ENCODE measurements around the gene FBXO11. TPM values are rescaled to one million over a fixed set of nuclear protein-coding genes. Genes with fewer than 3 reads are reported as not detected.
"Not testable (repeated sequence)": the region's sequence is repeated elsewhere in the genome, so short reads cannot be mapped to it uniquely, and the experiment has no call there.

FBXO11 gene
- 149 TPM for total RNA-seq
- 29.3 TPM for polyA plus RNA-seq

DNA sequence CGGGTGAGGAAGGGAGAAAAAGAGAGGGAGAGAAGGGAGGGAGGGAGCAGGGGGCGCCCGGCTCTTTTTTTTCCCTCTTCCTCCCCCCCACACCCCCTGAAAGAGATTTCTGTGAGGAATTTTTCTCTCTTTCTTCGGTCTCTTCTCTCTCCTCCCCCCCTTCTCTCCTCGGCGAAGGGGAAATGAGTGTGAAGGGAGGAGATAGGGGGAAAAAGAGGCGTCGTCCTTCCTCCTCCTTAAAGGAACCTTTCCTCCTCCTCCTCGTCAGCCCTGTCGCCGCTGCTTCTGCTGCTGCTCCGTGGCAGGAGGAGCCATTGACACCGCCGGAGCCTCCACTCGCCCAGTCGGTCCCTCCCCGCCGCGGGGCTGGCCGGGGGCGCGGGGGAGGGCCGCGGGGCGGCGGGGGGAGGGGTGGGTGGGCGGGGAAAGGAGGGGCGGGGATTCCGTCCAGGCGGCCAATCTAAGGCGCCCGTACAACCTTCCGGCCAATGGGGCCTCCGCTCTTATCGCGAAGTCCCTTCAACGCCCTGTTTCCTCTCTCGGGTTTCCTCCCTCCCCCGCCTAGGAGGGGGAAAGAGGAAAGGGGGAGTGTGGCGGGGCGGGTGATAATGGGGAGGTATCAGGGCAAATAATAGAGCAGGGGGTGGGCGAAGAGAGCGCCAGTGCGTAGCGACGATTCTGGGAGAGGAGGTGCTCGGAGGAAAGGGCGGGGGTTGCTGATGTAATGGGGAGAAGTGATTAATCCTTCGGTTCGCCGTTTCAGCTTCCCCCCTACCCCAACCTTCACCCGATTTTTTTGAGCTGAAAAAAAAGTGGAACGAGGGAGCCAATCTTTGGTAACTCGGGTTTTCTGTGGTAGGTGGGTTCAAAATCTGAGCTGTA lies at the start of gene FBXO11:
FBXO11 (minus strand) TSS at position 342 of the 882 bp plus-strand sequence. CDS start 778 bp downstream, outside the sequence.
- Histone ChIP-seq H3K27ac (ENCODE audit: low read depth) (peak within 1 kb of the TSS; percentile 98), H3K36me3 (ENCODE audit: insufficient read depth) (no peaks in the 10 kb centered on the region), H3K4me1 (ENCODE audit: insufficient read depth) (no peaks in the 10 kb centered on the region), H3K4me3 (ENCODE audit: low read depth, low read length) (peak within 1 kb of the TSS; percentile 97)
- under 1% methylated on average over 53 of the region's 54 CpGs for WGBS
- peak; percentile 96 for DNase-seq (ENCODE audit: extremely low spot score)

DNA sequence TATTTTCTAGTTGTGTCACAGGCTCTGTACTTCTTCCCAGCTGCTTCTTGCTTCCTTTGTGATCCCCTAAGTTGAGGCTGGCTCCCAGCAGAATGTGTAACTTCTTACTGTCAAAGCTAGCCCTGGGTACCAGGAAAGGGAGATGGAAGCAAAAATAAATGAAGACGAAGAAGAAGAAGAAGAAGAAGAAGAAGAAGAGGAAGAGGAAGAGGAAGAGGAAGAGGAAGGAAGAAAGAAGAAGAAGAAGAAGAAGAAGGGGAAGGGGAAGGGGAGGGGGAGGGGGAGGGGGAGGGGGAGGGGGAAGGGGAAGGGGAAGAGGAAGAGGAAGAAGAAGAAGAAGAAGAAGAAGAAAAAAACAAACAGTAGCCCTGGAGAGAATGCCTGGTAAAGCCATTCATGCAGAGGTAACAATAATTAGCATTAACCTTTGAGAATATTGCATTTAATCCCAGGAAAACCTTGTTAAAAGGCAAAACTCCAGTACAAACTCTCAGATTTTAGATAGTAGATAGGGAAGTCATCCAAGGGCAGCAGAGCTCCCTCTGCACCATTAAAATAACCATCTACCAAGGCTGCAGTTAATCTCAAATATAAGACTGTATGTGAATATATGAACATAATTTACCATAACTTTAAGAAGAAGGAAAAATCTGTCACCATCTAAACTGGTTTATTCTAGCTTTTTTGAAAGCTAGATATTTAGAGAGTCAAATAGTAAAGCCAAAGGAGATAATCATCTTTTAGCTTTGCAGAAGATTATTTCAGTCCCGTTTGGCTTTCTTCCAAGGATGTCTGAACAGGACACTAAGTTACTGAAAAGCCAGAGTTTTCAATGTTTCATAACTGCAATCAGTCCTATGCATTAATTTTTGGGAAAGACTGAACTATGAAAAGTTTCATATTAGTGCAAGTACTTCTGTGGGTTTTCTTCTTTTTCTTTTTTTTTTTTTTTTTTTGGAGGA lies 44.3 kb upstream of the FBXO11 start:
- WGBS: 17% methylated on average over 1 of the region's 2 CpGs
- no peak overlapping the region for H3K27ac ChIP-seq (ENCODE audit: low read depth)
- H3K4me3 ChIP-seq (ENCODE audit: low read depth, low read length): no peak overlapping the region
- no peaks in the 10 kb centered on the region for H3K4me1 ChIP-seq (ENCODE audit: insufficient read depth)
- no peaks in the 10 kb centered on the region for H3K36me3 ChIP-seq (ENCODE audit: insufficient read depth)
- DNase-seq (ENCODE audit: extremely low spot score): peak; percentile 21

DNA sequence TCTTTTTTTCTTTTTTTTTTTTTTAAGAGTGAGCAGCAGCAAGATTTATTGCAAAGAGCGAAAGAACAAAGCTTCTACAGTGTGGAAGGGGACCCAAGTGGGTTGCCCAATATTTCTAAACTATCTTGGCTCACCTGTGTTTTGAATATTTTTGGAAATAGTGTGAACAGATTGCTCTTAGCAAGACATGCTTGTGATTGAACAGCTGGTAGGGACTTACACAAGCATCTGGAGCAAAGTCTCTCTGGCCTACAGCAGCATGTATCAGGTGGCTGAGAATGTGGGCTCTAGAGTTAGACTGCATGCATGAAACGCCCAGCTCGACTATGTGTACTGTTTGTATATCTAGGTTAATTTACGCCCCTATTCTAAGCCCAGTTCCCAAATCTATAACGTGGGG lies 40.3 kb upstream of the FBXO11 start:
- Histone ChIP-seq H3K27ac (ENCODE audit: low read depth) (no peak overlapping the region), H3K36me3 (ENCODE audit: insufficient read depth) (no peaks in the 10 kb centered on the region), H3K4me1 (ENCODE audit: insufficient read depth) (no peaks in the 10 kb centered on the region), H3K4me3 (ENCODE audit: low read depth, low read length) (no peak overlapping the region)
- WGBS: 64% methylated on average over 5 of the region's 5 CpGs
- DNase-seq (ENCODE audit: extremely low spot score): no peak

DNA sequence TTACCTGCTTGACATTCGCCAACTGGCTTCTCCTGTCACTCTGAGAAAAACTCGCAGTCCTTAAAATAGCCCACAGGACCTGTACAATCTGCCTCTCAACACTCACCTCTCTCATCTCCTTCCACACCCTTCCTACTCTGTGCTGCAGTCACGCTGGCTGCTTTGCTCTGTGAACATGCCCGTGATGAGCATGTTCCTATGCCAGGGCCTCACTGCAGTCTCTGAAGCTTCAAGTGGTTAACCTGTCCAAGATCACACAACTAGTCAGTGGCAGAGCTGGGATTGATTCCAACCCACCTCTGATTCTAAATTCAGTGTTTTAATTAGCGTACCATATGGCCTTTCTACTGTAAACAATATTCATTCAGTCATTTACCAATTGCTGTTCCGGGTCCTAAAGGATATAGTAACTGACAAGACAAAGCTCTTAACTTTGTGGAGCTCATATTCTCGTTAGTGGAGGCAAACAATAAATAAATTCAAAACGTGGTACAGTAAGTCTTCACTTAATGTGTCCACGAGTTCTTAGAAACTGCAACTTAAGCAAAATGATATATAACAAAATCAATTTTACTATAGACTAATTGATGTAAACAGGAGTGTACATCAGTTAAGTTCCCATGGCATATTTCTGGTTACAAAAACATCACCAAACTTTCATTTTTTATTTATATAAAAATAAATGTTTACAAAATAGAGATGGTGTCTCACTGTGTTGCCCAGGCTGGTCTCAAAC lies 38.9 kb upstream of the FBXO11 start:
- no peaks in the 10 kb centered on the region for H3K4me1 ChIP-seq (ENCODE audit: insufficient read depth)
- no peak for DNase-seq (ENCODE audit: extremely low spot score)
- H3K4me3 ChIP-seq (ENCODE audit: low read depth, low read length): no peak overlapping the region
- H3K36me3 ChIP-seq (ENCODE audit: insufficient read depth): no peaks in the 10 kb centered on the region
- WGBS: 66% methylated on average over 9 of the region's 9 CpGs
- H3K27ac ChIP-seq (ENCODE audit: low read depth): no peak overlapping the region

DNA sequence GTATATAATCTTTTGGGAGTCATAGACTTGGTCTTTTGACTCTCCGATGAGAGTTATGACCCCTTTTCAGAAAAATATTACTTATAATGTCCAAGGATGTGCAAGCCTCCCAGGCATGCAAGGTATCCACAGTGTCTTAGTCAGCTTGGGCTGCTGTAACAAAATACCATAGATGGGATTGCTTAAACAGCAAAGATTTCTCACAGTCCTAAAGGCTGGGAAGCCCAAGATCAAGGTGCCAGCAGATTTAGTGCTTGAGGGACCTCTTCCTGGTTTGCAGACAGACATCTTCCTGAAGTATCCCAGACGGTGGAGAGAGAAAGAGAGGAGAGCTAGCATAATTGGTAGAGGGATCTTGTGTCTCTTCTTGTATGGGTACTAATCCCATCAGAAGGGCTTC lies 35.6 kb upstream of the FBXO11 start:
- Histone ChIP-seq H3K36me3 (ENCODE audit: insufficient read depth) (no peaks in the 10 kb centered on the region), H3K4me3 (ENCODE audit: low read depth, low read length) (no peak overlapping the region), H3K4me1 (ENCODE audit: insufficient read depth) (no peaks in the 10 kb centered on the region), H3K27ac (ENCODE audit: low read depth) (no peak overlapping the region)
- no peak for DNase-seq (ENCODE audit: extremely low spot score)
- WGBS: 77% methylated on average over 2 of the region's 2 CpGs

DNA sequence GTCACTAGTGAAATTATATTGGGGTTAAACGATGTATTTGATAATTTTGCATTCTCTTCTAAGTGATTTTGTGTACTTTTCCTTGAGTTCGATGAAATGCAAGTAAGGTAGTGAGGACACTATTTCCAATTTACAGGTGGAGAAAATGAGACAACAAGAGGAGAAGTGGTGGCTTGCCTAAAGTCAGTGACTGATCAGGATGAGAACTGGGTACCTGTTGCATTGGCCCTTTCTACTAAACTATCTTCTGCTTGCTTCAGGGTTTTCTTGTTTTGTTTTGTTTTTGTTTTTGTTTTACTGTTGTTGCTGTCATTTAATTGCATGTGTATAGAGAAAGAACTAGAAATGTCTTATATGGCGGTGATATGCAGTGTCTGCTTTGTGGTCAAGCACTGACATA lies 31.4 kb upstream of the FBXO11 start:
- Histone ChIP-seq H3K4me3 (ENCODE audit: low read depth, low read length) (no peak overlapping the region), H3K36me3 (ENCODE audit: insufficient read depth) (no peaks in the 10 kb centered on the region), H3K27ac (ENCODE audit: low read depth) (no peak overlapping the region), H3K4me1 (ENCODE audit: insufficient read depth) (no peaks in the 10 kb centered on the region)
- 91% methylated on average over 3 of the region's 3 CpGs for WGBS
- DNase-seq (ENCODE audit: extremely low spot score): no peak

DNA sequence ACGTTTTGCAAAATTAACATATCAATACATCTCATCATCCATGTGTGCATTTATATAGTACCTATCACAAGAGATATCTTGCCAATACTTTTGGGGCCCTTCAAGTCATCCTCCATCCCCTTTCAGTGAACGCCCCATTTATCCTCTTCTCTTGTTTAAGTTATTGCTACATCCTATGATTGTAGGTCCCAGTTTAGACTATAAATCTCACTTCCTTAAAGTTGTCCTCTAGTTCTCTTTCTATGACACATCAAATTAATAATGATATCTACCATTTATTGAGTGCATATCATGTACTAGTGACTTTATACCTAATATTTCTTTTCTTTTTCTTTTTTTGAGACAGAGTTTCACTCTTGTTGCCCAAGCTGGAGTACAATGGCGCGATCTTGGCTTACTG lies 28.8 kb upstream of the FBXO11 start:
- 81% methylated on average over 4 of the region's 4 CpGs for WGBS
- H3K4me3 ChIP-seq (ENCODE audit: low read depth, low read length): no peak overlapping the region

DNA sequence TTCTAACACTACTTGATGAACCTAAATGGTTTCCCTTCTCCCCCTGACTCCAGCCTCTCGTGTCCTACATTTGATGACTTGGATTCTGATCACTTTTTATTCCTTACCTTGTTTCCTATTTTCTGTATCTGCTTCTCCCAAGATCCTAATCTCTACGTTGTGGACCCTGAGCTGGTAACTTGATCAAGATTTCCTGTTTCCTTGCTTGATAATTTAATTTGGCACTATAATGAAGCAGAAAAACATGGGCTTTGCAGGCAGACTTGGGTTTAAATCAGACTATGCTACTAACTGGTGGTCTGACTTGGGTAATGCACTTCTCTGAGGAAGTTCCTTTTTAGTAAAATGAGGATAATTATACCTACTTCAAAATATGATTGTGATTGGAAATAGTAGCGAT lies 11.7 kb upstream of the FBXO11 start:
- H3K36me3 ChIP-seq (ENCODE audit: insufficient read depth): no peaks in the 10 kb centered on the region
- H3K27ac ChIP-seq (ENCODE audit: low read depth): no peak overlapping the region
- 86% methylated on average over 3 of the region's 3 CpGs for WGBS

More for the DNA sequence above, 28.8 kb upstream of the FBXO11 start:
- H3K36me3 ChIP-seq (ENCODE audit: insufficient read depth): no peaks in the 10 kb centered on the region
- H3K27ac ChIP-seq (ENCODE audit: low read depth): no peak overlapping the region
- H3K4me1 ChIP-seq (ENCODE audit: insufficient read depth): no peaks in the 10 kb centered on the region
- DNase-seq (ENCODE audit: extremely low spot score): no peak

DNA sequence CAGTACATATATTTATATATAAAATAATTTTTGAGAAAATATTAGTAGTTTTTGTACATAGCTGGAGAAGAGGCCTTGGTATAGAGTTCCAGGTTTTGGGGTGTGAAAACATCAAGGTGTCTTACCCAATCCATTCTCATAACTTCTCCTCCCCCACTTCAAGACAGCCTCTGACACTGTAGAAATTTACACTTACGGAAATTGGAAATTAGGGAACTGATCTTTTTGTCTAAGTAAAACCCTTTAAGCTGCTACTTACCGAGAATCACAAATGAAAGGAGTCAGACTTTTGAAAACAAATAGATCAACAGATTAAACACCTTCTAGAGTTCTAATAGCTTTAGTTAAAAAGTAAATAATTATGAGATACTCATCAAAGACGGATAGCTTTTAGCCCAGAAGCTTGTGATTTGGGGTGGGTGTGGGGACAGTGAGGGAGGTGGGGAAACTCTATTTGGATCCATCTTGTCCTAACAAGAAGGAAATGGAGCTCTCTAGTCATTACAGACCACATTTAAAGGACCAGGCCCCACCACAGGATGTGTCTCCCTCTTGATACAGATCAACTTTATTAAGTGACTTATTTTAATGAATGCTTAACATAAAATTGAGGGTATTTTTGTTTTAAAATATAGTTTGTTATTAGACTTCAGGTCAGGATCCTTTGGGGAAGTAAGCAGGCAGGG lies 11.1 kb upstream of the FBXO11 start:
- H3K36me3 ChIP-seq (ENCODE audit: insufficient read depth): no peaks in the 10 kb centered on the region
- WGBS: 78% methylated on average over 3 of the region's 3 CpGs
- no peak overlapping the region for H3K4me3 ChIP-seq (ENCODE audit: low read depth, low read length)
- no peaks in the 10 kb centered on the region for H3K4me1 ChIP-seq (ENCODE audit: insufficient read depth)
- no peak for DNase-seq (ENCODE audit: extremely low spot score)
- H3K27ac ChIP-seq (ENCODE audit: low read depth): no peak overlapping the region

More for the DNA sequence above, 11.7 kb upstream of the FBXO11 start:
- no peak for DNase-seq (ENCODE audit: extremely low spot score)
- Histone ChIP-seq H3K4me3 (ENCODE audit: low read depth, low read length) (no peak overlapping the region), H3K4me1 (ENCODE audit: insufficient read depth) (no peaks in the 10 kb centered on the region)

DNA sequence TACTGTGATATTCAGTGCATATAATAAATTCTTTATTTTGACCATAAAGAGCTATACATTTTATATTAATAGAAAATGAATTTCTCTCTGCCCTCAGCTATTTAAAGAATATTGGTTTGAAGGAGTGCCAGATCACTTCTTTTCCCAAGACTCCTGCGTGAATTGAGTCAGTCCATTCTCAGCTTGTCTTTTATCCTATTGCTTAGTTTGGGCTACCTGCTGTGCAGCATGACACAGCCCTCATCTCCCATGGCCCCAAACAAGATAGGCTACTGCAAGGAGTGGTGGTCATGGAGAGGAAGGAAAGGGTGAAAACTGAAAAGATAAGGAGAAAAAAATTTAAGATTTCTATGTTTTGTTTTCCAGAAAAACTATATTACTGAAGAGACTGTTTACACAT lies 10.1 kb upstream of the FBXO11 start:
- no peak overlapping the region for H3K27ac ChIP-seq (ENCODE audit: low read depth)
- H3K4me1 ChIP-seq (ENCODE audit: insufficient read depth): no peaks in the 10 kb centered on the region
- H3K4me3 ChIP-seq (ENCODE audit: low read depth, low read length): no peak overlapping the region
- no peaks in the 10 kb centered on the region for H3K36me3 ChIP-seq (ENCODE audit: insufficient read depth)
- no peak for DNase-seq (ENCODE audit: extremely low spot score)
- 88% methylated on average over 1 of the region's 1 CpG for WGBS

DNA sequence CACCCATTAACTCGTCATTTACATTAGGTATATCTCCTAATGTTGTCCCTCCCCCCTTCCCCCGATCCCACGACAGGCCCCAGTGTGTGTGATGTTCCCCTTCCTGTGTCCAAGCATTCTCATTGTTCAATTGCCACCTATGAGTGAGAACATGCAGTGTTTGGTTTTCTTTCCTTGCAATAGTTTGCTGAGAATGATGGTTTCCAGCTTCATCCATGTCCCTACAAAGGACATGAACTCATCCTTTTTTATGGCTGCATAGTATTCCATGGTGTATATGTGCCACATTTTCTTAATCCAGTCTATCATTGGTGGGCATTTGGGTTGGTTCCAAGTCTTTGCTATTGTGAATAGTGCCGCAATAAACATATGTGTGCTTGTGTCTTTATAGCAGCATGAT lies 4.4 kb upstream of the FBXO11 start:
- H3K27ac ChIP-seq (ENCODE audit: low read depth); DNase-seq (ENCODE audit: extremely low spot score); H3K4me1 ChIP-seq (ENCODE audit: insufficient read depth); H3K36me3 ChIP-seq (ENCODE audit: insufficient read depth); H3K4me3 ChIP-seq (ENCODE audit: low read depth, low read length): not testable (repeated sequence)
- WGBS: 95% methylated on average over 4 of the region's 4 CpGs

DNA sequence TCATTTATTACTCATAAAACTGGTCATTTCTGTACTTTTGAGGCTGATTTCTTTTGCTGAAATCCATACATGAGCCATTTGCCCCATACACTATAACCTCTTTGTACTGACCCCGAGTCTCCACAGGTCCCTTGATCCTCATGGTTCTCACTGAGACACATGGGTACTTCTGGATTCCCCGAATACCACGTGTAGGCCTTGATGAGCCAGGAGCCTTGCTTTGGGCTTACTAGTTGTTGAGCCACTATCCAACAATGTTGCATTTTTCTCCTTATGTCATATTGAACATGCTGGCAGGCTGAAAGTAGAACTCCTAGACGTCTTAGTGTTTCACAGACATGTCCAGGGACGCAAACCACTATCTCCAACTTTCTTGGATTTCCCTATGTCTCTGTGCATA lies 2.4 kb upstream of the FBXO11 start:
- H3K4me3 ChIP-seq (ENCODE audit: low read depth, low read length): no peak overlapping the region
- DNase-seq (ENCODE audit: extremely low spot score): no peak
- H3K27ac ChIP-seq (ENCODE audit: low read depth): no peak overlapping the region
- WGBS: 82% methylated on average over 5 of the region's 5 CpGs
- no peaks in the 10 kb centered on the region for H3K4me1 ChIP-seq (ENCODE audit: insufficient read depth)
- H3K36me3 ChIP-seq (ENCODE audit: insufficient read depth): no peaks in the 10 kb centered on the region

Measured in urinary bladder (tissue), 4 donors.